Gastrocnemius medialis (tissue), 4 donors: ENCODE results near the gene FGFRL1.

Source experiments
- POLR2A ChIP-seq, 2 donors: fragments of 450-650 bp; IDR thresholded peaks; one replicate each; pipeline ENCODE4 v1.6.1; 2017; ENCODE audit warnings: antibody characterized with exemption in 2 of 2, mild to moderate bottlenecking in 2 of 2, moderate library complexity in 2 of 2
- TF ChIP-seq, protein P1 (sequence below), 5 experiments: fragments of 450-650 bp in 3 of 5; fragments of 200-600 bp in 2 of 5; sonication (generic) in 2 of 5; IDR thresholded peaks in 4 of 5; conservative IDR thresholded peaks in 1 of 5; 1 replicate in 4 of 5; 2 replicates in 1 of 5; pipeline ENCODE4 v1.5.1; 2016 to 2019; ENCODE audit warnings: antibody characterized with exemption in 5 of 5, mild to moderate bottlenecking in 3 of 5, moderate library complexity in 3 of 5

DNA sequence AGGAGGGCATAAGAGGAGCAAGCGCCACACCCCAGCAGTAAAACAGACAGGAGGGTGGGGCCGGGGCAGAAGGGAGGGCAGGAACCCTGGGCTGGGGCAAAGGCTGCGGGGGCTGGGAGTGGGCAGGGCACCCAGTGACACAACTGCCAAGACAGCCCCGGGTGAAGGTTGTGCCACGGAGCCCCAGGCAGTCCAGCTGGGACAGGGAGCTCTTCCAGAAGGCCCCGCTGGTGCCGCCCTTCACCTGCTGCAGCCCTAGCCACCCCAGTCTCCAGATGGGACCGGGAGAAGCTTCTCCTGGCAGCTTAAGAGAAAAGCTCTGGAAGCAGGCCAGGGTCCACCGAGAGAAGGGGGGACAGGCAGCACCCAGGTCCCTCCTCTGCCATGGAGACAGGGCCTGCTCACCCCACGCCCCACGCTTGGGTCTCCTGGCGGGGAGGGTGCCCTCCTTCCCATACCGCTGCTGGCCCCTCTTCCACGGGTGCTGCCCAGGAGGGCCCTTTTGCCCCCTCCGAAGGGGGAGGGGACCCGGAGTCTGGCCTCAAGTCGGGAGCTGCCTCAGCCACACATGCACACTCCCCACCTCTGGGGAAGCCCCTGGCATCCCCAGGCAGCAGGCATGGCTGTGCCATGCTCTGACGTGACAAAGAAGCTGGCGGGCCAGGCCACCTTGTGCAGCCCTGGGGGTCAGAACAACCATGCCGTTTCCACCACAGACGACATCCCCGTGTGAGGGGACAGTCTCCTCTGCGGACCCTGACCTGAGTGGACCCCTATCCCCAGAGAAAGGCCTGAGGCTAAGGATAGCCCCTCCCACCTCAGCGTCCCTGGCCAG is 39.5 kb upstream of the FGFRL1 start:
- TF ChIP-seq, protein P1, sequence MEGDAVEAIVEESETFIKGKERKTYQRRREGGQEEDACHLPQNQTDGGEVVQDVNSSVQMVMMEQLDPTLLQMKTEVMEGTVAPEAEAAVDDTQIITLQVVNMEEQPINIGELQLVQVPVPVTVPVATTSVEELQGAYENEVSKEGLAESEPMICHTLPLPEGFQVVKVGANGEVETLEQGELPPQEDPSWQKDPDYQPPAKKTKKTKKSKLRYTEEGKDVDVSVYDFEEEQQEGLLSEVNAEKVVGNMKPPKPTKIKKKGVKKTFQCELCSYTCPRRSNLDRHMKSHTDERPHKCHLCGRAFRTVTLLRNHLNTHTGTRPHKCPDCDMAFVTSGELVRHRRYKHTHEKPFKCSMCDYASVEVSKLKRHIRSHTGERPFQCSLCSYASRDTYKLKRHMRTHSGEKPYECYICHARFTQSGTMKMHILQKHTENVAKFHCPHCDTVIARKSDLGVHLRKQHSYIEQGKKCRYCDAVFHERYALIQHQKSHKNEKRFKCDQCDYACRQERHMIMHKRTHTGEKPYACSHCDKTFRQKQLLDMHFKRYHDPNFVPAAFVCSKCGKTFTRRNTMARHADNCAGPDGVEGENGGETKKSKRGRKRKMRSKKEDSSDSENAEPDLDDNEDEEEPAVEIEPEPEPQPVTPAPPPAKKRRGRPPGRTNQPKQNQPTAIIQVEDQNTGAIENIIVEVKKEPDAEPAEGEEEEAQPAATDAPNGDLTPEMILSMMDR (IDR thresholded peaks at IDR 0.05 in 4 of 5, conservative IDR thresholded peaks at IDR 0.05 in 1 of 5) = no peak
- TF ChIP-seq POLR2A (IDR thresholded peaks at IDR 0.05) = no peak
